HG03060 (cell line): ENCODE data around the gene CDC20.

Source experiments
- ATAC-seq: cut with Tn5 transposase; IDR thresholded peaks from one replicate; pipeline ENCODE4 v1.9.1; 2021; ENCODE audit warnings: low read depth, moderate number of reproducible peaks; ENCODE audit not compliant: unreplicated experiment

CDC20 gene

GRCh38 chr1:43358746-43359693 lies at the start of gene CDC20:
CDC20 (plus strand) TSS chr1:43358981; CDS start chr1:43359216, 235 bp downstream.
- peak; percentile 96 for ATAC-seq

- ATAC-seq: no peak
Observed at GRCh38 chr1:43309405-43310025, 49.3 kb upstream of the CDC20 start.

GRCh38 chr1:43311521-43311920 lies 47.3 kb upstream of the CDC20 start:
- no peak for ATAC-seq

GRCh38 chr1:43312212-43312623 lies 46.6 kb upstream of the CDC20 start:
- no peak for ATAC-seq

- no peak for ATAC-seq
Observed at GRCh38 chr1:43312663-43313515, 45.9 kb upstream of the CDC20 start.

- ATAC-seq: no peak
Observed at GRCh38 chr1:43313771-43314170, 45.0 kb upstream of the CDC20 start.

GRCh38 chr1:43314233-43314632 lies 44.5 kb upstream of the CDC20 start:
- ATAC-seq: no peak

GRCh38 chr1:43315481-43315880 lies 43.3 kb upstream of the CDC20 start:
- no peak for ATAC-seq

GRCh38 chr1:43315963-43316737 lies 42.6 kb upstream of the CDC20 start:
- no peak for ATAC-seq

GRCh38 chr1:43316738-43317520 lies 41.9 kb upstream of the CDC20 start:
- no peak for ATAC-seq

- ATAC-seq: no peak
Observed at GRCh38 chr1:43317817-43318471, 40.8 kb upstream of the CDC20 start.

GRCh38 chr1:43318831-43319230 lies 40.0 kb upstream of the CDC20 start:
- no peak for ATAC-seq

- no peak for ATAC-seq
Observed at GRCh38 chr1:43319288-43319687, 39.5 kb upstream of the CDC20 start.

- no peak for ATAC-seq
Observed at GRCh38 chr1:43319766-43320165, 39.0 kb upstream of the CDC20 start.

- no peak for ATAC-seq
Observed at GRCh38 chr1:43321331-43321891, 37.4 kb upstream of the CDC20 start.

- ATAC-seq: no peak
Observed at GRCh38 chr1:43322506-43322905, 36.3 kb upstream of the CDC20 start.

- ATAC-seq: no peak
Observed at GRCh38 chr1:43324810-43325209, 34.0 kb upstream of the CDC20 start.

GRCh38 chr1:43325381-43325780 lies 33.4 kb upstream of the CDC20 start:
- no peak for ATAC-seq
